GM12878 (cell line): ENCODE data around the gene NANOS1. TPM values are rescaled to one million over a fixed set of nuclear protein-coding genes. Genes with fewer than 3 reads are reported as not detected.

Experiments
- ATAC-seq: fragments of 200-7000 bp; cut with Tn5 transposase; 3 replicates; pipeline ENCODE4 v1.9.1; 2020; ENCODE audit warnings: mild to moderate bottlenecking, moderate library complexity
- BruUV-seq: library from RNA; stranded (reverse); fragments of 400-500 nt; replicated peaks from 2 replicates; lab custom pipeline; 2021; lab: Mats Ljungman, UMichigan
- CTCF ChIA-PET: fragments of 300-600 bp; sonication (Branson Sonifier 250); formaldehyde crosslinking; extraction: SDS; loops from one replicate; lab custom pipeline; 2021; ENCODE audit warnings: inconsistent platforms; lab: Yijun Ruan, JAX
- POLR2A ChIA-PET: fragments of 350-600 bp; formaldehyde crosslinking; extraction: SDS; loops from one replicate; lab custom pipeline; 2021; ENCODE audit warnings: inconsistent platforms; lab: Charles Lee
- RAD21 ChIA-PET: fragments of 300-600 bp; sonication (Branson Sonifier 250); formaldehyde crosslinking; loops from one replicate; lab custom pipeline; 2023; ENCODE audit warnings: antibody characterized with exemption; ENCODE audit not compliant: unreplicated experiment; lab: Charles Lee
- SMC1A ChIA-PET: fragments of 300-600 bp; sonication (Branson Sonifier 250); formaldehyde crosslinking; loops from one replicate; lab custom pipeline; 2023; ENCODE audit not compliant: unreplicated experiment, uncharacterized antibody; lab: Charles Lee
- DNase-seq: peaks from one replicate; pipeline ENCODE4 v3.0.0-alpha.2; 2011; ENCODE audit warnings: low read depth, low spot score
- FAIRE-seq: peaks from 3 replicates; lab custom pipeline; 2011; peaks lifted over from hg19 to GRCh38; lab: Jason Lieb, UNC
- H2AFZ ChIP-seq: 2 replicates; pipeline ENCODE4 v1.6.0; 2011; ENCODE audit warnings: low read depth, low read length, control low read depth; ENCODE audit not compliant: control insufficient read depth
- H3K27ac ChIP-seq: 2 replicates; pipeline ENCODE4 v1.5.1; 2011; ENCODE audit warnings: control low read depth; ENCODE audit not compliant: control insufficient read depth, insufficient read depth
- H3K27me3 ChIP-seq, 2 experiments: replicated peaks in 1 of 2; 2 replicates each; pipeline versions ENCODE4 v1.6.0 to v1.6.1; 2011; ENCODE audit warnings: low read length in 1 of 2; ENCODE audit not compliant: control insufficient read depth in 2 of 2, insufficient read depth in 2 of 2
- H3K36me3 ChIP-seq, 2 experiments: 2 replicates each; pipeline ENCODE4 v1.5.1; 2011; ENCODE audit warnings: low read length in 1 of 2; ENCODE audit not compliant: control insufficient read depth in 2 of 2, insufficient read depth in 2 of 2
- H3K4me1 ChIP-seq: 2 replicates; pipeline ENCODE4 v1.6.1; 2011; ENCODE audit warnings: mild to moderate bottlenecking, low read length, moderate library complexity, mixed read lengths; ENCODE audit not compliant: control insufficient read depth, insufficient read depth
- H3K4me2 ChIP-seq: 2 replicates; pipeline ENCODE4 v1.6.0; 2011; ENCODE audit warnings: control low read depth; ENCODE audit not compliant: control insufficient read depth, insufficient read depth
- H3K4me3 ChIP-seq: fragments of 200-600 bp; sonication (generic); 2 replicates; pipeline ENCODE4 v1.5.1; 2016
- H3K79me2 ChIP-seq: 2 replicates; pipeline ENCODE4 v1.6.0; 2011; ENCODE audit warnings: low read length; ENCODE audit not compliant: control insufficient read depth, insufficient read depth
- H3K9ac ChIP-seq: 2 replicates; pipeline ENCODE4 v1.8.0; 2011; ENCODE audit warnings: low read length, control low read depth, mixed read lengths; ENCODE audit not compliant: control insufficient read depth, insufficient read depth
- H3K9me3 ChIP-seq: replicated peaks from 3 replicates; pipeline ENCODE4 v1.5.1; 2011; ENCODE audit warnings: mild to moderate bottlenecking, low read length; ENCODE audit not compliant: control insufficient read depth, insufficient read depth
- H4K20me1 ChIP-seq: 2 replicates; pipeline ENCODE4 v1.6.0; 2011; ENCODE audit not compliant: control insufficient read depth, insufficient read depth
- BHLHE40 ChIP-seq, 2 experiments: fragments of 450-650 bp in 1 of 2; IDR thresholded peaks; 2 replicates each; pipeline ENCODE4 v1.6.1; 2011 to 2017; ENCODE audit warnings: low read depth in 2 of 2, borderline replicate concordance in 1 of 2, improper control_type of control experiment in 1 of 2, low read length in 1 of 2, mild to moderate bottlenecking in 1 of 2
- CBFB ChIP-seq: IDR thresholded peaks from 2 replicates; pipeline ENCODE4 v1.6.1; 2016; ENCODE audit warnings: antibody characterized with exemption, low read depth
- HDAC6 ChIP-seq: fragments of 200-600 bp; sonication (generic); IDR thresholded peaks from one replicate; pipeline ENCODE4 v1.8.0; 2017; ENCODE audit warnings: antibody characterized with exemption; ENCODE audit not compliant: unreplicated experiment
- NFIC ChIP-seq: IDR thresholded peaks from 2 replicates; pipeline ENCODE4 v1.6.1; 2012; ENCODE audit warnings: low read depth, mild to moderate bottlenecking, inconsistent platforms, low read length, moderate library complexity
- NR2F1 ChIP-seq: fragments of 450-650 bp; conservative IDR thresholded peaks from 2 replicates; pipeline ENCODE4 v1.6.1; 2017; ENCODE audit warnings: mild to moderate bottlenecking
- RELA ChIP-seq: fragments of 450-650 bp; IDR thresholded peaks from 2 replicates; pipeline ENCODE4 v1.8.0; 2014; ENCODE audit warnings: borderline replicate concordance; ENCODE audit not compliant: partially characterized antibody
- SIX5 ChIP-seq: IDR thresholded peaks from 2 replicates; pipeline ENCODE4 v1.6.1; 2011; ENCODE audit warnings: mild to moderate bottlenecking, low read depth, low read length, moderate library complexity; ENCODE audit not compliant: severe bottlenecking
- SPI1 ChIP-seq: IDR thresholded peaks from 2 replicates; pipeline ENCODE4 v1.6.1; 2011; ENCODE audit warnings: low read depth, mild to moderate bottlenecking, low read length, moderate library complexity, borderline replicate concordance; ENCODE audit not compliant: insufficient read depth
- TCF12 ChIP-seq: IDR thresholded peaks from 2 replicates; pipeline ENCODE4 v1.6.1; 2011; ENCODE audit warnings: low read depth, mild to moderate bottlenecking, low read length
- ZNF217 ChIP-seq: fragments of 450-650 bp; IDR thresholded peaks from 2 replicates; pipeline ENCODE4 v1.6.1; 2017; ENCODE audit warnings: antibody characterized with exemption, mild to moderate bottlenecking
- ZNF622 ChIP-seq: fragments of 450-650 bp; IDR thresholded peaks from 2 replicates; pipeline ENCODE4 v1.6.1; 2017; ENCODE audit warnings: mild to moderate bottlenecking, inconsistent platforms
- WGBS: methylation state at CpG from one replicate; pipeline ENCODE4 v1.1.6; 2016; ENCODE audit warnings: low lambda C conversion rate; ENCODE audit not compliant: insufficient replicate concordance, insufficient coverage; ENCODE audit errors: missing lambda C conversion rate; 5-methylcytosine and 5-hydroxymethylcytosine counted together
- in situ Hi-C: fragments of 300-500 bp; cut with MboI; formaldehyde crosslinking; loops from 9 replicates; pipeline ENCODE4 v1.14.3; 2018; ENCODE audit warnings: mixed read lengths
- intact Hi-C: fragments of 100-400 bp; cut with micrococcal nuclease; formaldehyde crosslinking; loops from one replicate; pipeline ENCODE4 v1.14.2; 2022; ENCODE audit not compliant: unreplicated experiment
- polyA plus RNA-seq, 11 experiments: library from polyadenylated mRNA; depleted of rRNA in 4 of 11; unstranded in 6 of 11; stranded (reverse) in 5 of 11; fragments of >200 nt; fragmentation: Nextera tagmentation in 4 of 11; fragmentation: Illumina TruSeq in 1 of 11; extraction: Ambion mirVana in 4 of 11; extraction: Trizol in 1 of 11; gene quantifications; 1 replicate in 1 of 11; 2 replicates in 10 of 11; pipeline versions ENCODE4 v1.2.1 to v1.2.3, GENCODE V29; 2011 to 2016; ENCODE audit warnings: inconsistent platforms in 2 of 11, missing spikeins in 2 of 11, low read depth in 1 of 11
- total RNA-seq, 4 experiments: library from RNA; depleted of rRNA in 3 of 4; stranded (reverse); fragments of >200 nt in 3 of 4; fragmentation: Illumina TruSeq in 1 of 4; extraction: Trizol in 1 of 4; gene quantifications; 2 replicates each; pipeline versions ENCODE4 v1.2.1 to v1.2.3, GENCODE V29; 2013 to 2021
- TF ChIP-seq, protein P1 (sequence below): fragments of 450-650 bp; formaldehyde crosslinking; IDR thresholded peaks from 2 replicates; pipeline ENCODE4 v1.4.0; 2022; ENCODE audit warnings: mild to moderate bottlenecking, moderate library complexity

The NANOS1 gene
- total and polyA plus RNA-seq, 10 of the 15 experiments (the other 5 are each of a cell fraction or from before 2014, with no cell fraction given): 0.03 to 0.55 (median 0.28) TPM; not detected in 2

DNA sequence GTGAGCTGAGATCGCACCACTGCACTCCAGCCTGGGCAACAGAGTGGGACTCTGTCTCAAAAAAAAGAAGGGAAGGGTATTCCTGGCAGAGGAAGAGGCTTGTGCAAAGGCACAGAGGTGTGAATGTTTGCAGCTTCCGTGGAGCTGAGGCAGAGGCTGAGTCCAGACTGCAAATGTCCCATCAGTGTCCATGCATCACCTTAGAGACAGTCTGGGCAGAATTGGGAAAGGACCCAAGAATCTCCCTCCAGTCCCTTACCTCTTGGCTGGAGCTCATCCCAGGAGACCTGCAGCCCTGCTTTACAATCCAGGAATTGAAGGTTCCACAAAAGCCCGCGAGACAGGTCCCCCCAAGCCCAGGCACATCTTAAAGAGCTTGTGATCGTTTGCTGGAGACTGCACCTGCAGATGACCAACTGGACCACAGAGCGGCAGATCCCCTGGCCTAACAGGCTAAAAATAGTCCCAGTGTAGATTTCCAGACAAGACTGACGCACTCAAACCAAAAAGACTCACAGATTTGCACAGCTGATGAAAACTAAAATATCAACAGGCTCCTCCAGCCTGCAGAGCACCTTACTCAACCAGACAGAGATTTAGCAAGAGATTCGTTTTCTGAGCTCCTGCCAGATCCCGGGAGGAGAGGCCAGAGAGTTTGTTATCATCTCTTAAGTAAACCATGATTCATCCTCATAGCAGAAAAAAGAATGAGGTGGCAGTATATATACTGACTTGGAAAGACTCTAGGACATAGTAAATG is 22.9 kb upstream of the NANOS1 start:
- CTCF ChIA-PET: no interaction called here
- RAD21 ChIA-PET: interaction anchor here (1.1 kb wide), 1 partner anchor 12 kb away, joined by 3 read pairs; no protein-coding TSS in a partner anchor
- POLR2A ChIA-PET: interaction anchor here (0.6 kb wide), 1 partner anchor 205 kb away, joined by 3 read pairs; no protein-coding TSS in a partner anchor
- no peak overlapping the region for H3K27ac ChIP-seq
- BruUV-seq: no TSS peak
- H2AFZ ChIP-seq: no peak overlapping the region
- H3K4me1 ChIP-seq: no peaks in the 10 kb centered on the region
- H3K4me2 ChIP-seq: no peak overlapping the region
- DNase-seq: no peak
- intact Hi-C loops: no loop called here
- no peak overlapping the region for H3K4me3 ChIP-seq
- no peak for ATAC-seq
- no peaks in the 10 kb centered on the region for H3K36me3 ChIP-seq
- no peaks in the 10 kb centered on the region; the same call in 2 of the 3 replicates for H3K9me3 ChIP-seq
- WGBS: 15% methylated on average over 9 of the region's 9 CpGs
- no peak for FAIRE-seq
- no peaks in the 10 kb centered on the region for H4K20me1 ChIP-seq
- SMC1A ChIA-PET: interaction anchor here (1.1 kb wide), 1 partner anchor 142 kb away, joined by 3 read pairs; no protein-coding TSS in a partner anchor
- in situ Hi-C loops: no loop called here
- no peaks in the 10 kb centered on the region for H3K79me2 ChIP-seq
- H3K27me3 ChIP-seq: peaks cover 0 to 1% of the 10 kb centered on the region in 2 experiments; a peak in 1 of 4 replicates
- TF ChIP-seq HDAC6 (no peak), NR2F1 (no peak), RELA (no peak), BHLHE40 (IDR thresholded peaks at IDR 0.05; ENCODE audit: borderline replicate concordance in 1 of 2, low read depth in 2 of 2, low read length in 1 of 2) (no peak), ZNF622 (no peak), SPI1 (no peak), TCF12 (no peak), ZNF217 (no peak), SIX5 (no peak), NFIC (no peak), CBFB (no peak)
- TF ChIP-seq, protein P1, sequence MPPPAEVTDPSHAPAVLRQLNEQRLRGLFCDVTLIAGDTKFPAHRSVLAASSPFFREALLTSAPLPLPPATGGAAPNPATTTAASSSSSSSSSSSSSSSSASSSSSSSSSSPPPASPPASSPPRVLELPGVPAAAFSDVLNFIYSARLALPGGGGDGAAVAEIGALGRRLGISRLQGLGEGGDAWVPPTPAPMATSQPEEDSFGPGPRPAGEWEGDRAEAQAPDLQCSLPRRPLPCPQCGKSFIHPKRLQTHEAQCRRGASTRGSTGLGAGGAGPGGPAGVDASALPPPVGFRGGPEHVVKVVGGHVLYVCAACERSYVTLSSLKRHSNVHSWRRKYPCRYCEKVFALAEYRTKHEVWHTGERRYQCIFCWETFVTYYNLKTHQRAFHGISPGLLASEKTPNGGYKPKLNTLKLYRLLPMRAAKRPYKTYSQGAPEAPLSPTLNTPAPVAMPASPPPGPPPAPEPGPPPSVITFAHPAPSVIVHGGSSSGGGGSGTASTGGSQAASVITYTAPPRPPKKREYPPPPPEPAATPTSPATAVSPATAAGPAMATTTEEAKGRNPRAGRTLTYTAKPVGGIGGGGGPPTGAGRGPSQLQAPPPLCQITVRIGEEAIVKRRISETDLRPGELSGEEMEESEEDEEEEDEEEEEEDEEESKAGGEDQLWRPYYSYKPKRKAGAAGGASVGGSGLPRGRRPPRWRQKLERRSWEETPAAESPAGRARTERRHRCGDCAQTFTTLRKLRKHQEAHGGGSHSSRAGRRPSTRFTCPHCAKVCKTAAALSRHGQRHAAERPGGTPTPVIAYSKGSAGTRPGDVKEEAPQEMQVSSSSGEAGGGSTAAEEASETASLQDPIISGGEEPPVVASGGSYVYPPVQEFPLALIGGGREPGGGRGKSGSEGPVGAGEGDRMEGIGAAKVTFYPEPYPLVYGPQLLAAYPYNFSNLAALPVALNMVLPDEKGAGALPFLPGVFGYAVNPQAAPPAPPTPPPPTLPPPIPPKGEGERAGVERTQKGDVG (CRISPR knock-in tag): no peak
- no peak overlapping the region for H3K9ac ChIP-seq
